GM18909 (cell line): Measurements from ENCODE around the gene PRKCQ.
"Not testable (repeated sequence)": the region's sequence is repeated elsewhere in the genome, so short reads cannot be mapped to it uniquely, and the experiment has no call there.

Experiments
- ATAC-seq: cut with Tn5 transposase; IDR thresholded peaks from one replicate; pipeline ENCODE4 v1.9.1; 2021; ENCODE audit warnings: mild to moderate bottlenecking; ENCODE audit not compliant: unreplicated experiment, poor library complexity

The PRKCQ gene

GRCh38 chr10:6396226-6396625 is 183.8 kb downstream of the PRKCQ start:
- no peak for ATAC-seq

DNA sequence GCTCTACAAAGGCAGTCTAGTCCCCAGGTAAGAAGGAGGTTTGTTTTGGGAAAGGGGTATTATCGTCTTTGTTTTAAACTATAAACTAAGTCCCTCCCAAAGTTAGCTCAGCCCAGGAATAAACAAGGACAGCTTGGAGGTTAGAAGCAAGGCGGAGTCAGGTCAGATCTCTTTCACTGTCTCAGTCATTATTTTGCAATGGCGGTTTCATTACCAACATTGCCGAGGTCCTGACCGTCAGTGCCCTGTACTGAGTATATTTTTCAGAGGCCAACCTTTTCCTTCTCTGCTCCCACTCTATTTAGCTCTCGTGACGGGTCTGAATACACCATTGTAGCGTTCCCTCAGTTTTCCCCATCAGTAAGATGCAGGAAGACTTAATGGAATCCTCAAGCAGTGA is 184.5 kb downstream of the PRKCQ start:
- ATAC-seq: no peak

DNA sequence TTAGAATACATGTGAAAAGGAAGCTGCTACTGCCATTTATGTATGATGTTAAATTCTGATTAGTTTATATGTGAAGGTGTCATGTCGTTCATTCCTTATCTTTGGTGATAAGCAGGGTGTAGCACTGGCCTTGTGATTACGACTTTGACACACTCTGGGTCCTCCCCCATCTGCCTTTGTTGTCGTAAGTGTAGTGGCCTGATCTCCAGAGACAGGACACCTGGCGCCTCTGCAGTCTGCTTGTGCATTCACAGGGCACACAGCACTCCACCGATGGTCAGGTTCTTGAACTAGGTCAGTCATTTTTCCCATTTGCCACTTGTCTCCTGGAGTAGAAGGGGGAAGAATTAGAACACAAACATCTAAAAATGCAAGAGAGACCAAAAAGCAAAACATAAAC is 186.0 kb downstream of the PRKCQ start:
- no peak for ATAC-seq

- no peak for ATAC-seq
Observed at GRCh38 chr10:6393168-6393567, 186.9 kb downstream of the PRKCQ start.

GRCh38 chr10:6390213-6390845 is 189.7 kb downstream of the PRKCQ start:
- no peak for ATAC-seq

GRCh38 chr10:6388261-6388893 is 191.7 kb downstream of the PRKCQ start:
- ATAC-seq: no peak

DNA sequence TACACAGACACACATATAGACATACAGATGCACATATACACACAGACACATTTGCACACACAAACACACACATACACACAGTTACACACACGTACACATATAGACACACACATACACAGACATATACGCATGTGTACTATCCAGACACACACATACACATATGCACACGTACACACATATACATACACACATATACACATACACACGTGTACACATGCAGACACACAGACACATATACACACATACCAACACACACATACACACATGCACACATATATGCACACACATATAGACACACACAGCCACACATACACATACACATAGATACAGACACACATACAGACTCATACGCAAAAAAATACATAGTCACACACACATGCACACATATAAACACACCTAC is 193.1 kb downstream of the PRKCQ start:
- ATAC-seq: no peak

DNA sequence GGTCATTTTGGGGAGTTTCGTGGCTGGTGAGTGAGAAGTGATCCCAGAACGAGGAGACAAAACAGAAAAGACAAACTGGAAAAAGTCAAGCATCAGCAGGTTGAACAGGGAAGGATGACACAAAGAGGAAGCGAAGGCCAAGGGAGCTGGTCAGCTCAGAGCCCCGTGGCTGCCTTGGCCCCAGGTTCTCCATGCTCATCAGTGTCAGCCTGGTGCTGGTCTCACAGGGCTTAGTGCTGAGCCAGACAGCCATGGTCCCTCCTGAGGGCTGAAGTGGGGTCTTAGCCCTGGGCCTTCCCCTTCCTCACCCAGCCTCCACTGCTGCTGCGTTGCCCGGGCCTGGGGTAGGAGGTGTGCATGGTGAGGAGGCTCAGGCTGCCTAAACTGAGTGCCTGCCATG is 193.7 kb downstream of the PRKCQ start:
- no peak for ATAC-seq

- ATAC-seq: no peak
Observed at GRCh38 chr10:6385665-6386064, 194.4 kb downstream of the PRKCQ start.

DNA sequence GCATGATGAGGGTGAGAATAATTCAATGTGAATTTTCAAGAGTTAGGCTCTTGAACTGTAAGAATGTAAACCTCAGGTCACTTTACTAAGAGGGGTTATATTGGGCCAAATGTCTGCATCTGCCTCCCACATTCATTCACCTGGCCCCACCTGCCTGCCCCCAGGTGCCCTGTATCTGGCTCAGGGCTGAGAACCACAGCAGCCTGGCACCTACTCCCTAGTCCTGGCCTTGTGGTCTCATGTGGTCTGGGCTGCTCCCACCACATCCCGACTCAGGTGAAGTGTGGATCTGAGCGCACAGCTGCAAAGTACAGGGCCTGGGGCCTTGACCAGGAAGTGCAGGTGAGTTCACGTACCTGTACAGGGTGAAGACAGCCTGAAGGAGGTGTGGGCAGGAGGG is 195.2 kb downstream of the PRKCQ start:
- no peak for ATAC-seq

DNA sequence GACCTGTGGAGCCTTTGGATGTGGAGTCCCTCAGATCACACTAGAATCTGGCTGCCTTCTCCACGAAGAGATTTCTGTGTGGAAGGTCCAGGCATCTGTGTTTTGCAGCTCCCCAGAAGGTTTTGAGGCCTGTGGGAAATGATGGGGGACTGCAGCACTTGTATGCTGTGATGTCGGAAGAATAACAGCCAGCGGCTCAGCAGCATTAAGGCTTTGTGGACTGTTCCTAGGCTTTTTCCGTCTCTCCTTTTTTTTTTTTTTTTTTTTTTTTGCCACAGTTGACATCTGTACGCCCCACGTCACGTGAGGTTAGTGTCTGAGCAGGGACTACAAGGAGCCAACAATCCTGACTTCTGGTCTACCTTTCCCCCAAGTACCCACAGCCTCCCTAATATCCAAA is 196.0 kb downstream of the PRKCQ start:
- no peak for ATAC-seq

- no peak for ATAC-seq
Observed at GRCh38 chr10:6383096-6383812, 196.8 kb downstream of the PRKCQ start.

- peak; percentile 45 for ATAC-seq
Observed at GRCh38 chr10:6382081-6382480, 198.0 kb downstream of the PRKCQ start.

GRCh38 chr10:6380478-6380877 is 199.6 kb downstream of the PRKCQ start:
- ATAC-seq: not testable (repeated sequence)

GRCh38 chr10:6379015-6379776 is 200.9 kb downstream of the PRKCQ start:
- ATAC-seq: no peak
